HepG2 (cell line): ENCODE measurements around the gene FGFBP2. TPM values are rescaled to one million over a fixed set of nuclear protein-coding genes. Genes with fewer than 3 reads are reported as not detected.

Source experiments
- ATAC-seq: fragments of 200-7000 bp; cut with Tn5 transposase; 3 replicates; pipeline ENCODE4 v1.9.1; 2020; ENCODE audit warnings: mild to moderate bottlenecking, moderate library complexity
- BruUV-seq: library from RNA; stranded (reverse); fragments of 400-500 nt; replicated peaks from 2 replicates; lab custom pipeline; 2021; lab: Mats Ljungman, UMichigan
- CTCF ChIA-PET: fragments of 300-600 bp; formaldehyde crosslinking; extraction: SDS; loops from one replicate; lab custom pipeline; 2021; ENCODE audit warnings: low total read pairs, inconsistent platforms, low intra/inter-chr PET ratio; lab: Yijun Ruan, JAX
- POLR2A ChIA-PET: fragments of 350-600 bp; sonication (Branson Sonifier 250); formaldehyde crosslinking; loops from one replicate; lab custom pipeline; 2020; ENCODE audit warnings: antibody characterized with exemption, inconsistent platforms; lab: Yijun Ruan, JAX
- DNase-seq: peaks from one replicate; pipeline ENCODE4 v3.0.0-alpha.2; 2015; ENCODE audit warnings: low spot score
- FAIRE-seq: peaks from 3 replicates; lab custom pipeline; 2011; peaks lifted over from hg19 to GRCh38; lab: Jason Lieb, UNC
- H2AFZ ChIP-seq: one replicate; pipeline ENCODE4 v1.6.1; 2011; ENCODE audit warnings: low read length, inconsistent platforms
- H3K27ac ChIP-seq: fragments of 300-600 bp; 3 replicates; pipeline ENCODE4 v1.8.0; 2011; ENCODE audit warnings: mixed run types, mild to moderate bottlenecking, mixed read lengths, low read length, inconsistent platforms; ENCODE audit not compliant: insufficient read depth; ENCODE audit errors: extremely low read length
- H3K27me3 ChIP-seq, 2 experiments: fragments of 200-600 bp in 1 of 2; 2 replicates in 1 of 2; 3 replicates in 1 of 2; pipeline versions ENCODE4 v1.6.0 to v1.8.0; 2011; ENCODE audit warnings: low read length in 2 of 2, mild to moderate bottlenecking in 2 of 2, moderate library complexity in 2 of 2, inconsistent platforms in 1 of 2; ENCODE audit not compliant: insufficient read depth in 2 of 2, control insufficient read depth in 1 of 2
- H3K36me3 ChIP-seq, 2 experiments: fragments of 200-600 bp in 1 of 2; replicated peaks in 1 of 2; 2 replicates in 1 of 2; 3 replicates in 1 of 2; pipeline versions ENCODE4 v1.5.1 to v1.8.0; 2011; ENCODE audit warnings: low read length in 2 of 2, inconsistent platforms in 1 of 2; ENCODE audit not compliant: insufficient read depth in 2 of 2, control insufficient read depth in 1 of 2
- H3K4me1 ChIP-seq: 2 replicates; pipeline ENCODE4 v1.5.1; 2012; ENCODE audit warnings: low read length, inconsistent platforms; ENCODE audit not compliant: insufficient read depth
- H3K4me2 ChIP-seq: 2 replicates; pipeline ENCODE4 v1.6.0; 2011; ENCODE audit warnings: low read depth, low read length, inconsistent platforms
- H3K4me3 ChIP-seq, 3 experiments: fragments of 200-600 bp in 1 of 3; sonication (generic), shearing (Covaris generic) in 1 of 3; replicated peaks in 1 of 3; 2 replicates each; pipeline ENCODE4 v1.5.1; 2011 to 2016; ENCODE audit warnings: low read length in 3 of 3, inconsistent platforms in 2 of 3, low read depth in 2 of 3, mild to moderate bottlenecking in 2 of 3, control low read depth in 1 of 3, mixed read lengths in 1 of 3; ENCODE audit not compliant: insufficient read depth in 1 of 3
- H3K79me2 ChIP-seq: one replicate; pipeline ENCODE4 v1.6.1; 2011; ENCODE audit warnings: low read length, inconsistent platforms; ENCODE audit not compliant: insufficient read depth
- H3K9ac ChIP-seq: 2 replicates; pipeline ENCODE4 v1.6.0; 2011; ENCODE audit warnings: mild to moderate bottlenecking, low read depth, low read length, inconsistent platforms; ENCODE audit not compliant: insufficient read depth
- H3K9me3 ChIP-seq: 2 replicates; pipeline ENCODE4 v1.5.1; 2012; ENCODE audit warnings: mild to moderate bottlenecking, low read length
- H4K20me1 ChIP-seq: 2 replicates; pipeline ENCODE4 v1.6.0; 2011; ENCODE audit warnings: inconsistent platforms, mild to moderate bottlenecking, low read length, moderate library complexity; ENCODE audit not compliant: insufficient read depth
- PHF21A ChIP-seq: sonication (generic); formaldehyde crosslinking; IDR thresholded peaks from 2 replicates; pipeline ENCODE4 v1.5.0; 2020; ENCODE audit warnings: mild to moderate bottlenecking, missing genetic modification reagents
- ZNF782 ChIP-seq: sonication (generic); formaldehyde crosslinking; IDR thresholded peaks from 2 replicates; pipeline ENCODE4 v1.4.0; 2020; ENCODE audit warnings: missing genetic modification reagents, mild to moderate bottlenecking, borderline replicate concordance
- WGBS: methylation state at CpG from one replicate; pipeline ENCODE4 v1.1.6; 2017; ENCODE audit warnings: low lambda C conversion rate; 5-methylcytosine and 5-hydroxymethylcytosine counted together
- in situ Hi-C: cut with HindIII; loops from 2 replicates; pipeline ENCODE4 v1.10.0; 2017; ENCODE audit warnings: low pct_unique_long_range_greater_than_20kb; ENCODE audit not compliant: extremely low pct_ligation_motif_present
- intact Hi-C: fragments of 100-400 bp; cut with micrococcal nuclease; formaldehyde crosslinking; loops from one replicate; pipeline ENCODE4 v1.10.0; 2022; ENCODE audit not compliant: unreplicated experiment
- polyA plus RNA-seq, 8 experiments: library from polyadenylated mRNA; depleted of rRNA in 3 of 8; stranded (reverse) in 7 of 8; unstranded in 1 of 8; fragments of >200 nt; fragmentation: Illumina TruSeq in 4 of 8; extraction: Trizol in 4 of 8; gene quantifications; 2 replicates each; pipeline versions ENCODE4 v1.2.1 to v1.2.3, GENCODE V29; 2011 to 2016; ENCODE audit warnings: low read depth in 4 of 8, missing spikeins in 1 of 8, mixed read lengths in 1 of 8; ENCODE audit not compliant: insufficient read depth in 1 of 8
- total RNA-seq, 5 experiments: library from RNA; depleted of rRNA; stranded (reverse); fragments of >200 nt; fragmentation: Illumina TruSeq; extraction: Trizol; gene quantifications; 2 replicates each; pipeline ENCODE4 v1.2.3, GENCODE V29; 2016; ENCODE audit warnings: low read depth in 1 of 5
- TF ChIP-seq, protein P1 (sequence below): sonication (generic); formaldehyde crosslinking; IDR thresholded peaks from 2 replicates; pipeline ENCODE4 v1.5.0; 2020; ENCODE audit warnings: mild to moderate bottlenecking, missing genetic modification reagents, borderline replicate concordance

FGFBP2 gene
- total and polyA plus RNA-seq, 2 of the 13 experiments (the other 11 are each of a cell fraction or from before 2014, with no cell fraction given): not detected

DNA sequence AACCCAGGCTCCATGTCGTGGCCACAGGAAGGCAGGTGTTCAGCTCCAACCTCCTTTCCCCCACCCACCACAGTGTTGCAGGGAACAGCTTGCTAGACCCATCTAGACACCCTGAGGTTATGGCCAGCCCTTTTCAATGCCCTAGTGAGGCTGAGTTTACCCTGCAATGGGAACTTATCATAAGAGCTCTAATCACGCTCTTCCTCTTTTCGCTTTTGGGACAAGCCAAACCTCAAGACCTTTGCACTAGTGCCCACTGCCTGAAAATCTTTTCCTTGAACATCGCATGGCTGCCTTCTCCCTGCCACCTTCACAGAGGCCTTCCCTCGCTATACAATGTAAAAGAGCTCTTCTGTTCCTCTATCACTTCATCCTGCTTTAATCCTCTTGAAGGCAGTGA lies 2.4 kb upstream of the FGFBP2 start:
- WGBS: 49% methylated on average over 4 of the region's 5 CpGs
- ATAC-seq: no peak
- DNase-seq: no peak
- ChIA-PET POLR2A (no interaction called here), CTCF (no interaction called here)
- in situ Hi-C loops: no loop called here
- Histone ChIP-seq H3K36me3 (no peaks in the 10 kb centered on the region), H3K27ac (no peak overlapping the region), H3K27me3 (peaks cover 0 to 5% of the 10 kb centered on the region in 2 experiments; a peak in 2 of 5 replicates), H3K9me3 (no peaks in the 10 kb centered on the region), H4K20me1 (no peaks in the 10 kb centered on the region), H3K4me1 (peaks cover 6% of the 10 kb centered on the region; the same call in 1 of the 2 replicates), H3K79me2 (no peaks in the 10 kb centered on the region), H3K4me2 (no peak overlapping the region), H3K4me3 (no peak overlapping the region), H2AFZ (no peak overlapping the region), H3K9ac (no peak overlapping the region)
- no peak for FAIRE-seq
- intact Hi-C loops: no loop called here
- TF ChIP-seq, protein P1, sequence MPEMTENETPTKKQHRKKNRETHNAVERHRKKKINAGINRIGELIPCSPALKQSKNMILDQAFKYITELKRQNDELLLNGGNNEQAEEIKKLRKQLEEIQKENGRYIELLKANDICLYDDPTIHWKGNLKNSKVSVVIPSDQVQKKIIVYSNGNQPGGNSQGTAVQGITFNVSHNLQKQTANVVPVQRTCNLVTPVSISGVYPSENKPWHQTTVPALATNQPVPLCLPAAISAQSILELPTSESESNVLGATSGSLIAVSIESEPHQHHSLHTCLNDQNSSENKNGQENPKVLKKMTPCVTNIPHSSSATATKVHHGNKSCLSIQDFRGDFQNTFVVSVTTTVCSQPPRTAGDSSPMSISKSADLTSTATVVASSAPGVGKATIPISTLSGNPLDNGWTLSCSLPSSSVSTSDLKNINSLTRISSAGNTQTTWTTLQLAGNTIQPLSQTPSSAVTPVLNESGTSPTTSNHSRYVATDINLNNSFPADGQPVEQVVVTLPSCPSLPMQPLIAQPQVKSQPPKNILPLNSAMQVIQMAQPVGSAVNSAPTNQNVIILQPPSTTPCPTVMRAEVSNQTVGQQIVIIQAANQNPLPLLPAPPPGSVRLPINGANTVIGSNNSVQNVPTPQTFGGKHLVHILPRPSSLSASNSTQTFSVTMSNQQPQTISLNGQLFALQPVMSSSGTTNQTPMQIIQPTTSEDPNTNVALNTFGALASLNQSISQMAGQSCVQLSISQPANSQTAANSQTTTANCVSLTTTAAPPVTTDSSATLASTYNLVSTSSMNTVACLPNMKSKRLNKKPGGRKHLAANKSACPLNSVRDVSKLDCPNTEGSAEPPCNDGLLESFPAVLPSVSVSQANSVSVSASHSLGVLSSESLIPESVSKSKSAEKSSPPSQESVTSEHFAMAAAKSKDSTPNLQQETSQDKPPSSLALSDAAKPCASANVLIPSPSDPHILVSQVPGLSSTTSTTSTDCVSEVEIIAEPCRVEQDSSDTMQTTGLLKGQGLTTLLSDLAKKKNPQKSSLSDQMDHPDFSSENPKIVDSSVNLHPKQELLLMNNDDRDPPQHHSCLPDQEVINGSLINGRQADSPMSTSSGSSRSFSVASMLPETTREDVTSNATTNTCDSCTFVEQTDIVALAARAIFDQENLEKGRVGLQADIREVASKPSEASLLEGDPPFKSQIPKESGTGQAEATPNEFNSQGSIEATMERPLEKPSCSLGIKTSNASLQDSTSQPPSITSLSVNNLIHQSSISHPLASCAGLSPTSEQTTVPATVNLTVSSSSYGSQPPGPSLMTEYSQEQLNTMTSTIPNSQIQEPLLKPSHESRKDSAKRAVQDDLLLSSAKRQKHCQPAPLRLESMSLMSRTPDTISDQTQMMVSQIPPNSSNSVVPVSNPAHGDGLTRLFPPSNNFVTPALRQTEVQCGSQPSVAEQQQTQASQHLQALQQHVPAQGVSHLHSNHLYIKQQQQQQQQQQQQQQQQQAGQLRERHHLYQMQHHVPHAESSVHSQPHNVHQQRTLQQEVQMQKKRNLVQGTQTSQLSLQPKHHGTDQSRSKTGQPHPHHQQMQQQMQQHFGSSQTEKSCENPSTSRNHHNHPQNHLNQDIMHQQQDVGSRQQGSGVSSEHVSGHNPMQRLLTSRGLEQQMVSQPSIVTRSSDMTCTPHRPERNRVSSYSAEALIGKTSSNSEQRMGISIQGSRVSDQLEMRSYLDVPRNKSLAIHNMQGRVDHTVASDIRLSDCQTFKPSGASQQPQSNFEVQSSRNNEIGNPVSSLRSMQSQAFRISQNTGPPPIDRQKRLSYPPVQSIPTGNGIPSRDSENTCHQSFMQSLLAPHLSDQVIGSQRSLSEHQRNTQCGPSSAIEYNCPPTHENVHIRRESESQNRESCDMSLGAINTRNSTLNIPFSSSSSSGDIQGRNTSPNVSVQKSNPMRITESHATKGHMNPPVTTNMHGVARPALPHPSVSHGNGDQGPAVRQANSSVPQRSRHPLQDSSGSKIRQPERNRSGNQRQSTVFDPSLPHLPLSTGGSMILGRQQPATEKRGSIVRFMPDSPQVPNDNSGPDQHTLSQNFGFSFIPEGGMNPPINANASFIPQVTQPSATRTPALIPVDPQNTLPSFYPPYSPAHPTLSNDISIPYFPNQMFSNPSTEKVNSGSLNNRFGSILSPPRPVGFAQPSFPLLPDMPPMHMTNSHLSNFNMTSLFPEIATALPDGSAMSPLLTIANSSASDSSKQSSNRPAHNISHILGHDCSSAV (CRISPR knock-in tag): no peak
- TF ChIP-seq PHF21A (CRISPR knock-in tag) (no peak), ZNF782 (no peak)
- BruUV-seq: no TSS peak
